HFF-Myc (cell line): ENCODE data around the gene TBL2.
"Not testable (repeated sequence)": the region's sequence is repeated elsewhere in the genome, so short reads cannot be mapped to it uniquely, and the experiment has no call there.

Experiments used
- DNase-seq: peaks from one replicate; pipeline ENCODE4 v3.0.0-alpha.2; 2011; ENCODE audit warnings: low read depth; ENCODE audit errors: extremely low read depth
- H3K4me3 ChIP-seq: replicated peaks from 2 replicates; pipeline ENCODE4 v1.5.1; 2011; ENCODE audit warnings: low read depth, mild to moderate bottlenecking, control low read depth, low read length
- TF ChIP-seq, protein P1 (sequence below): IDR thresholded peaks from 2 replicates; pipeline ENCODE4 v1.5.1; 2012; ENCODE audit warnings: mild to moderate bottlenecking, low read depth, low read length, control low read depth; ENCODE audit errors: missing control alignments

TBL2 gene

DNA sequence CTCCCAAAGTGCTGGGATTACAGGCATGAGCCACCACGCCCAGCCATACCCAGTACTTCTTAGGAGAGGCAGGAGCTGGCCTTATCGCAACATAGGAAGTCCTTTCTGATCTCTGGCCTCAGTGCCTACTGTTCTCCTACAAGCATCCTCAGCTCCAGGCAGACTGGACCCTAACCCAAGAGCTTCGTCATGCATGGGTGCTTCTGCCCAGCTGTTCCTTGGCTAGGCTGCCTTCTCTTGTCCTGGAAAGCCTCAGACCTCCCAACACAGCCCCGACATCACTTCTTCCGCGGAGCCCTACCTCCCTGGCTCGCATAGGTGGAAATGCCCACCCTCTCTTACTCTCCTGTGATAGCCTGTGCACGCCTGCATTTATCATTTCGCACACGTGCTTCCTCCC is 36.7 kb downstream of the TBL2 start:
- no peak for DNase-seq
- H3K4me3 ChIP-seq = no peak overlapping the region
- TF ChIP-seq, protein P1, sequence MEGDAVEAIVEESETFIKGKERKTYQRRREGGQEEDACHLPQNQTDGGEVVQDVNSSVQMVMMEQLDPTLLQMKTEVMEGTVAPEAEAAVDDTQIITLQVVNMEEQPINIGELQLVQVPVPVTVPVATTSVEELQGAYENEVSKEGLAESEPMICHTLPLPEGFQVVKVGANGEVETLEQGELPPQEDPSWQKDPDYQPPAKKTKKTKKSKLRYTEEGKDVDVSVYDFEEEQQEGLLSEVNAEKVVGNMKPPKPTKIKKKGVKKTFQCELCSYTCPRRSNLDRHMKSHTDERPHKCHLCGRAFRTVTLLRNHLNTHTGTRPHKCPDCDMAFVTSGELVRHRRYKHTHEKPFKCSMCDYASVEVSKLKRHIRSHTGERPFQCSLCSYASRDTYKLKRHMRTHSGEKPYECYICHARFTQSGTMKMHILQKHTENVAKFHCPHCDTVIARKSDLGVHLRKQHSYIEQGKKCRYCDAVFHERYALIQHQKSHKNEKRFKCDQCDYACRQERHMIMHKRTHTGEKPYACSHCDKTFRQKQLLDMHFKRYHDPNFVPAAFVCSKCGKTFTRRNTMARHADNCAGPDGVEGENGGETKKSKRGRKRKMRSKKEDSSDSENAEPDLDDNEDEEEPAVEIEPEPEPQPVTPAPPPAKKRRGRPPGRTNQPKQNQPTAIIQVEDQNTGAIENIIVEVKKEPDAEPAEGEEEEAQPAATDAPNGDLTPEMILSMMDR = no peak

GRCh38 chr7:73539709-73540108 is 38.7 kb downstream of the TBL2 start:
- no peak for DNase-seq
- TF ChIP-seq, protein P1 = no peak
- no peak overlapping the region for H3K4me3 ChIP-seq

GRCh38 chr7:73538510-73538909 is 39.9 kb downstream of the TBL2 start:
- DNase-seq, H3K4me3 ChIP-seq: not testable (repeated sequence)

DNA sequence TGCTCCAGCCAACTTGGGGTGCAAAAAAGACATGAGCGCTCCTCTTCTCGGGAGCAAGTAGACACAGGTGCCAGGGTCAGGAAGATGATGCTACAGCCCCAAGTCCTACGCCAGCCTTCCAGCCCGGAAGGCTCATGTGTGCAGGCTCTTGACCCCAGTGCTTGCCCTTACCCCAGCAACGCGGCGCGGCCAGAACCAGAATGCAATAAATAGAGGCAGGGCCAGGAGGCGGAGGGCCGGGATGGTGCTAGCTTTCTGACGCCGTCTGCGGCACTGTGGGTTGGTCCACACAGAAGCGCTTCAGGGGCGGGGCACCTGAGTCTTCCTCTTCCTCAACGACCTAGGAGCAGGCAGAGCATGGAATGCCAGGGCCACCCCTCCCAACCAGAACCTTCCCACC is 41.3 kb downstream of the TBL2 start:
- TF ChIP-seq, protein P1 = no peak
- H3K4me3 ChIP-seq = no peak overlapping the region
- no peak for DNase-seq

DNA sequence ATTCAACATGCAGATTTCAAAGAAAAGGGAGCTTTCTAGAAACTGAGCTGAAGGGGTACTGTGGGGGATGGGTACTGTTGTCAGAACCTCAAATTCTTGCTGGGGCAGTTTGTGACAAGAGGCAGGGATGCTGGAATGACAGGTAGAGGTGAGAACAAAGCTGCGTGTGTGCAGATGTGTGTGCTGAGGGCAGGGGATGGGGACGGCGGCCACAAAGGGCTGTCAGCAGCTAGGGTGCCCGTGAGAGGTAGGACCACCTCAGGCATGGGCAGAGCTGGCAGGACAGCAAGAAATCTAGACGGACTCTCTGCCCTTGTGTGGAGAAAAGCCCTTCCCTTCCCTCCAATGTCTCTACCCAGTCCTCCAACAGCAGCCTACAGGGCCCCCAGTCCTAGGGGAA is 41.9 kb downstream of the TBL2 start:
- H3K4me3 ChIP-seq = no peak overlapping the region
- DNase-seq = no peak
- TF ChIP-seq, protein P1 = no peak

- not testable (repeated sequence) for DNase-seq
These were observed 42.5 kb downstream of the TBL2 start for GRCh38 chr7:73535918-73536317.

GRCh38 chr7:73533742-73534141 is 44.6 kb downstream of the TBL2 start:
- TF ChIP-seq, protein P1 = no peak
- H3K4me3 ChIP-seq = no peak overlapping the region
- no peak for DNase-seq

More at GRCh38 chr7:73535918-73536317, 42.5 kb downstream of the TBL2 start:
- not testable (repeated sequence) for H3K4me3 ChIP-seq

- TF ChIP-seq, protein P1 = no peak
These were observed 46.2 kb downstream of the TBL2 start for GRCh38 chr7:73532224-73532623.

More at GRCh38 chr7:73532224-73532623, 46.2 kb downstream of the TBL2 start:
- H3K4me3 ChIP-seq = no peak overlapping the region
- no peak for DNase-seq
